Uterus (tissue), 4 donors: ENCODE measurements around the gene ANP32B. TPM values are rescaled to one million over a fixed set of nuclear protein-coding genes. Genes with fewer than 3 reads are reported as not detected.

ENCODE experiments used
- DNase-seq, 2 donors: peaks; one replicate each; pipeline ENCODE4 v3.0.0-alpha.2; 2019 to 2020
- H3K27ac ChIP-seq, 2 donors: fragments of 200-600 bp; sonication (generic); 1 replicate in 1 of 2; 2 replicates in 1 of 2; pipeline ENCODE4 v1.5.1; 2016 to 2018
- H3K27me3 ChIP-seq, 2 donors: fragments of 200-600 bp; sonication (generic); one replicate each; pipeline ENCODE4 v1.5.1; 2018 to 2019; ENCODE audit warnings: control low read depth in 1 of 2
- H3K36me3 ChIP-seq, 2 donors: fragments of 200-600 bp; sonication (generic); one replicate each; pipeline ENCODE4 v1.5.1; 2019; ENCODE audit warnings: control low read depth in 1 of 2
- H3K4me1 ChIP-seq, 2 donors: fragments of 200-600 bp; sonication (generic); one replicate each; pipeline ENCODE4 v1.5.1; 2018 to 2019; ENCODE audit warnings: control low read depth in 1 of 2
- H3K4me3 ChIP-seq, 2 donors: fragments of 200-600 bp; sonication (generic); 1 replicate in 1 of 2; 2 replicates in 1 of 2; pipeline ENCODE4 v1.5.1; 2018 to 2019; ENCODE audit warnings: mild to moderate bottlenecking in 1 of 2
- H3K9me3 ChIP-seq, 2 donors: fragments of 200-600 bp; sonication (generic); one replicate each; pipeline ENCODE4 v1.5.1; 2019; ENCODE audit warnings: control low read depth in 1 of 2
- POLR2A ChIP-seq, 2 donors: fragments of 450-650 bp; IDR thresholded peaks; one replicate each; pipeline ENCODE4 v1.6.1; 2016; ENCODE audit warnings: antibody characterized with exemption in 2 of 2, mild to moderate bottlenecking in 1 of 2, moderate library complexity in 1 of 2
- intact Hi-C: fragments of 100-400 bp; cut with DNase I; formaldehyde crosslinking; loops from one replicate; pipeline ENCODE4 v1.15.1; 2023; ENCODE audit warnings: low total_unique reads
- total RNA-seq, 4 donors: library from RNA; depleted of rRNA in 3 of 4; stranded (reverse); fragments of >200 nt in 3 of 4; gene quantifications; one replicate each; pipeline versions ENCODE4 v1.1.0 to v1.2.4, GENCODE V29; 2014 to 2023
- TF ChIP-seq, protein P1 (sequence below), 4 experiments: fragments of 200-600 bp in 2 of 4; fragments of 450-650 bp in 2 of 4; sonication (generic) in 2 of 4; IDR thresholded peaks; one replicate each; pipeline ENCODE4 v1.5.1; 2016 to 2019; ENCODE audit warnings: antibody characterized with exemption in 4 of 4, mild to moderate bottlenecking in 2 of 4, moderate library complexity in 1 of 4
- donor health status: DM: yes; HTN: yes; CAD: no.

ANP32B gene
- total RNA-seq, 4 donors from 2014 or later: 9.3 to 162 (median 40.4) TPM

- Histone ChIP-seq H3K4me1 (no peaks in the 10 kb centered on the region), H3K27ac (no peak within 1 kb of the TSS), H3K9me3 (no peaks in the 10 kb centered on the region), H3K27me3 (peaks cover 0 to 8% of the 10 kb centered on the region in 2 donors), H3K4me3 (no peak within 1 kb of the TSS), H3K36me3 (no peaks in the 10 kb centered on the region)
- TF ChIP-seq, protein P1, sequence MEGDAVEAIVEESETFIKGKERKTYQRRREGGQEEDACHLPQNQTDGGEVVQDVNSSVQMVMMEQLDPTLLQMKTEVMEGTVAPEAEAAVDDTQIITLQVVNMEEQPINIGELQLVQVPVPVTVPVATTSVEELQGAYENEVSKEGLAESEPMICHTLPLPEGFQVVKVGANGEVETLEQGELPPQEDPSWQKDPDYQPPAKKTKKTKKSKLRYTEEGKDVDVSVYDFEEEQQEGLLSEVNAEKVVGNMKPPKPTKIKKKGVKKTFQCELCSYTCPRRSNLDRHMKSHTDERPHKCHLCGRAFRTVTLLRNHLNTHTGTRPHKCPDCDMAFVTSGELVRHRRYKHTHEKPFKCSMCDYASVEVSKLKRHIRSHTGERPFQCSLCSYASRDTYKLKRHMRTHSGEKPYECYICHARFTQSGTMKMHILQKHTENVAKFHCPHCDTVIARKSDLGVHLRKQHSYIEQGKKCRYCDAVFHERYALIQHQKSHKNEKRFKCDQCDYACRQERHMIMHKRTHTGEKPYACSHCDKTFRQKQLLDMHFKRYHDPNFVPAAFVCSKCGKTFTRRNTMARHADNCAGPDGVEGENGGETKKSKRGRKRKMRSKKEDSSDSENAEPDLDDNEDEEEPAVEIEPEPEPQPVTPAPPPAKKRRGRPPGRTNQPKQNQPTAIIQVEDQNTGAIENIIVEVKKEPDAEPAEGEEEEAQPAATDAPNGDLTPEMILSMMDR (IDR thresholded peaks at IDR 0.05): no peak
- no peak for TF ChIP-seq POLR2A (IDR thresholded peaks at IDR 0.05)
- intact Hi-C loops: no loop called here
- no peak for DNase-seq
Measured at GRCh38 chr9:97938081-97938644, 45.0 kb upstream of the ANP32B start, which contains the start of gene HEMGN. Gene HEMGN (minus strand): TSS chr9:97938172. CDS start chr9:97938136, 36 bp downstream.

- intact Hi-C loops: no loop called here
- no peak for DNase-seq
Measured at GRCh38 chr9:97940233-97940632, 42.9 kb upstream of the ANP32B start.

DNA sequence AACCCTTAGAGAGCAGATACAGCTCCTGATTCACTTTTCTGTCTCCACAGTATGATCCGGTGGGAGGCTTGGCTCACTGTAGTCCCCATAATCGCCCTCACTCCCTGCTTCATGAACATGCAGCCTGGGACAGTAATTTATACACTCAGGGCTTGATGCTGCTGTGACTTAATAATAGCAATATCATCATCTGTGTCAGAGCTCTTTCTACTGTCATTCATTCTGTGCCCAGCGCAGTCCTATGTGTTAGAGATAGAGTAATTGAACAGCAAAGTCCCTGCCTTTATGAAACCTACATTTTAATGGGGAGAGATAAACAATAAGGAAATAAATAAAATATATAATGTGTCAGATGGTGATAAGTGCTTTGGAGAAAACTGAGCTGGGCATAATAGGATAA is 42.4 kb upstream of the ANP32B start:
- H3K9me3 ChIP-seq: no peaks in the 10 kb centered on the region
- H3K4me3 ChIP-seq: no peak overlapping the region
- TF ChIP-seq POLR2A (IDR thresholded peaks at IDR 0.05): no peak
- TF ChIP-seq, protein P1 (IDR thresholded peaks at IDR 0.05): no peak
- no peak for DNase-seq
- peaks cover 0 to 8% of the 10 kb centered on the region in 2 donors for H3K27me3 ChIP-seq
- intact Hi-C loops: no loop called here
- H3K4me1 ChIP-seq: no peaks in the 10 kb centered on the region
- no peaks in the 10 kb centered on the region for H3K36me3 ChIP-seq
- no peak overlapping the region for H3K27ac ChIP-seq

More at GRCh38 chr9:97940233-97940632, 42.9 kb upstream of the ANP32B start:
- H3K27me3 ChIP-seq: peaks cover 0 to 8% of the 10 kb centered on the region in 2 donors
- H3K9me3 ChIP-seq: no peaks in the 10 kb centered on the region
- no peak overlapping the region for H3K27ac ChIP-seq
- TF ChIP-seq, protein P1 (IDR thresholded peaks at IDR 0.05): no peak
- no peak for TF ChIP-seq POLR2A (IDR thresholded peaks at IDR 0.05)
- no peaks in the 10 kb centered on the region for H3K4me1 ChIP-seq
- no peaks in the 10 kb centered on the region for H3K36me3 ChIP-seq
- no peak overlapping the region for H3K4me3 ChIP-seq

DNA sequence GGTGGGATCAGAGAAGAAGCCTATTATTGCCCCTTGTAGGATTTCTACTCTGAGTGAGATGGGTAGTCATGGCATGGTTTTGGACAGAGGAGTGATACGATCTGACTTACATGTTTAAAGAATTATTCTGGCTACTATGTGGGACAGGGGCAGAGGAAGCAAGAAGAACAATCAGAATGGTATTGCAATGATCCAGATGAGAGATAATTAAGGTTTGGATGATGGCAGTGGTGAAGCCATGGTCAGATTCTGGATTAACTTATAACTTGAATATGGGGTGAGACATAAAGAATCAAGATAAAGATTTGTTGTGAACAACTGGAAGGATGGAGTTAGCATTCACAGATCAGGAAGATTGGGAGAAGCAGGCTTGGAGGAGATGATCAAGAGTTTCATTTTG is 41.8 kb upstream of the ANP32B start:
- Histone ChIP-seq H3K36me3 (no peaks in the 10 kb centered on the region), H3K4me1 (no peaks in the 10 kb centered on the region), H3K4me3 (no peak overlapping the region), H3K27ac (no peak overlapping the region), H3K9me3 (no peaks in the 10 kb centered on the region), H3K27me3 (peaks cover 0 to 6% of the 10 kb centered on the region in 2 donors)
- TF ChIP-seq POLR2A (IDR thresholded peaks at IDR 0.05): no peak
- TF ChIP-seq, protein P1 (IDR thresholded peaks at IDR 0.05): no peak
- intact Hi-C loops: no loop called here
- no peak for DNase-seq

- H3K27ac ChIP-seq: no peak overlapping the region
- no peaks in the 10 kb centered on the region for H3K4me1 ChIP-seq
- TF ChIP-seq, protein P1 (IDR thresholded peaks at IDR 0.05): no peak
- no peak for TF ChIP-seq POLR2A (IDR thresholded peaks at IDR 0.05)
Measured at GRCh38 chr9:97943308-97943855, 39.8 kb upstream of the ANP32B start.

More at GRCh38 chr9:97943308-97943855, 39.8 kb upstream of the ANP32B start:
- no peak for DNase-seq
- Histone ChIP-seq H3K4me3 (no peak overlapping the region), H3K36me3 (no peaks in the 10 kb centered on the region), H3K9me3 (no peaks in the 10 kb centered on the region), H3K27me3 (no peaks in the 10 kb centered on the region)
- intact Hi-C loops: no loop called here
